Skin epidermis (tissue), 12 donors: ENCODE measurements around the gene ARHGAP27.

ENCODE experiments used
- H3K27ac ChIP-seq, 21 experiments: fragments of 200-600 bp; sonication (generic) in 11 of 21; one replicate each; pipeline ENCODE4 v1.5.0; 2020; ENCODE audit warnings: mild to moderate bottlenecking in 3 of 21, inconsistent platforms in 2 of 21, moderate library complexity in 2 of 21
- H3K4me3 ChIP-seq, 7 experiments: fragments of 200-600 bp; sonication (generic) in 2 of 7; one replicate each; pipeline ENCODE4 v1.5.0; 2020; ENCODE audit warnings: inconsistent platforms in 2 of 7, mild to moderate bottlenecking in 2 of 7, moderate library complexity in 1 of 7

Gene ARHGAP27

GRCh38 chr17:45414990-45415881, 17.4 kb downstream of the ARHGAP27 start:
- H3K4me3 ChIP-seq: no peak overlapping the region
- H3K27ac ChIP-seq: peak overlapping the region in 1 of 21 experiments; percentile 13

DNA sequence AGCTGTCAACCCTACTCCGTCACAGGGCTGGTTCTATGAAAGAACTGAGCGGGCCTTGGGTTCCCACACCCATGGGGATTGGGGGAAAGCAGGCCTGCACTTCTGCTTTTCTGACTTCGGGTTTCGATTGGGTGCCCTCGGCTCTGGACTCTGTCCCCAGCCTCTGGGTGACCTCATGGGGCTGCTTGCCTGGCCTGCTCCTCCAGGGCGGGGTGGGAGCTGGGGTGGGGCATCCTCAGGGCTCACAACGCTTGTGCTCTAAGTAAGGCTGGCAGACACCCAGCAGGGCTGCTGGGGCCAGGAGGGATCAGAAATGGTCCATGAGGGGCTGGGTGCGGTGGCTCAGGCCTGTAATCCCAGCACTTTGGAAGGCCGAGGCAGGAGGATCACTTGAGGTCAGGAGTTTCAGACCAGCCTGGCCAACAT, 19.2 kb downstream of the ARHGAP27 start:
- Histone ChIP-seq H3K4me3 (no peak overlapping the region), H3K27ac (peak overlapping the region in 3 of 21 experiments; percentile 19 to 30 (median 22))

DNA sequence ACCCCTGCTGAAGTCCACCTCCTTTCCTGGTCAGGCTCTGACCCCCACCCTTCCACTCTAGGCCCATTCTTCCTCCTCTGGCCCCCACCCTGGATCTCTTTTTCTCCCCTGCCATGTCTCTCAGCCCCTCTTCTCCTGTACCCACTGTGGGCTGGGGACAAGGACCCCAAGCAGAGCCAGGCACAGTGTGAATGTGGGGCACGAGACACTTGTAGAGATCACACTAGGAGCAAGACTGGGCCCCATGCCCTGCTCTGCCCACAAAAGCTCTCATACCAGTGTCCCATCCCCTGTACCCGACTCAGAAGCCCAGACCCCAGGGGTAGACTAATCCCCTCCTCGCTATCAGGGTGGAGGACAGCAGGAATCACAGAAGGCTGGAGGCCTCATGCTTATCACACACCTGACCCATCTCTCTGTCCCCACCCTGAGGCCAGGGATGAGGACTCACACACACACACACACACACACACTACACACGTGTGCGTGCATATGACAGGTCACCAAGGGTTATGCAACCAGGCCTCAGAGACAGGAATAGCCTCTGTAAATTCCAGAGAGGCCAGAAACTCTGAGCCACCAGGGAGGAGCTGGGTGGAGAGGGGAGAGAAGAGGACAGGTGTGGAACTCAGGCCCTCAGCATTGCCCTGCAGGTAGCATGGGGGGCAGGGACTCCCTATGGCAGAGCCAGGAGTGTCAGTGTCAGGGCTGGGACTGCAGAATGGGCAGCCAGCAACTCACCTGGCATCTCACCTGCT, 21.1 kb downstream of the ARHGAP27 start:
- Histone ChIP-seq H3K4me3 (no peak overlapping the region), H3K27ac (peak overlapping the region in 19 of 21 experiments; percentile 13 to 97 (median 86))

DNA sequence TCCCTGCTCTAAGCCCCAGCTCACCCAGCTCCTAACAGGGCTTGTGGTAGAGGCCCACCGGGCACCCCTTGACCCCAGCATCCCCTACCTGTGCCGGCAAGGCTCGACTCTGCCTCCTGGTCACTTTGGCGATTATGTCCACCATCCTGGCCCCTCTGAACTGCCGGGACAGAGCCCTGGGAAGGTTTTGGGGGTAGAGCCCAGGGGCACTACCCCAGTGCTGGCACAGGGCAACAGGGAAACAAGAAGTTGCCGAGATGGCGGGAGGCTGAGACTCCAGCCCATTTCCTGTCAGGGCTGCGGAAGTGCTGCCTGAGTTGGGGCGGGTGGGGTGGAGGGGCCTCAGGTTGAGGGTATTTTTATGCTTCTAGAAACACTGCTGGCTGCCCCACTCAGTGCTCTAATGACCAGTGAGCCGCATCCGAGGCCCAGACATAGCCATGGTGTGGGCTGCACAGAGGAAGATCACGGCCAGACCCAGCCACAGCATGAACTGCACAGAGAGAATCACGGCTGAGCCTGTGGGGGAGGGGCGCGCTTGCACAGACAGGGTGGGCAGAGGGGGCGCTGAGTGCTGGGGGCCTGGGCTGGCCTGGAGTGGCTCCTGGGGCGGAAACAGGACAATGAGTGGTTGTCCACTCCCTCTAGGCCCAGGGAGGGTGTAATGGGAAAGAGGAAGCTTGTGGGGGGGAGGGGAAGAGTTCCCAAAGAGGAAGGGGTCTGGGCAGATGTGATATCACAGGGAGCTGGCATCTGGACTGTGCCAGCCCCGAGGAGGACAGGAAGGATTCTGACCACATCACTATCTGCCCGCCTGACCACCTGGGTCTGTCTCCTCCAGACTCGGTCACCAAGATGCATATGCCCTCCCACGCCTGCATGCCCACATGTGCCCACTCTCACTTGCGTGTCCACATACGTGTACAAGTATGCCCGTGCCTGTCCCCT, 22.3 kb downstream of the ARHGAP27 start:
- peak overlapping the region; percentile 27 to 97 (median 86) for H3K27ac ChIP-seq

GRCh38 chr17:45409659-45410076, 23.0 kb downstream of the ARHGAP27 start:
- peak overlapping the region; percentile 37 to 51 (median 40) for H3K4me3 ChIP-seq

More for the DNA sequence above, 22.3 kb downstream of the ARHGAP27 start:
- peak overlapping the region; percentile 37 to 51 (median 40) for H3K4me3 ChIP-seq

DNA sequence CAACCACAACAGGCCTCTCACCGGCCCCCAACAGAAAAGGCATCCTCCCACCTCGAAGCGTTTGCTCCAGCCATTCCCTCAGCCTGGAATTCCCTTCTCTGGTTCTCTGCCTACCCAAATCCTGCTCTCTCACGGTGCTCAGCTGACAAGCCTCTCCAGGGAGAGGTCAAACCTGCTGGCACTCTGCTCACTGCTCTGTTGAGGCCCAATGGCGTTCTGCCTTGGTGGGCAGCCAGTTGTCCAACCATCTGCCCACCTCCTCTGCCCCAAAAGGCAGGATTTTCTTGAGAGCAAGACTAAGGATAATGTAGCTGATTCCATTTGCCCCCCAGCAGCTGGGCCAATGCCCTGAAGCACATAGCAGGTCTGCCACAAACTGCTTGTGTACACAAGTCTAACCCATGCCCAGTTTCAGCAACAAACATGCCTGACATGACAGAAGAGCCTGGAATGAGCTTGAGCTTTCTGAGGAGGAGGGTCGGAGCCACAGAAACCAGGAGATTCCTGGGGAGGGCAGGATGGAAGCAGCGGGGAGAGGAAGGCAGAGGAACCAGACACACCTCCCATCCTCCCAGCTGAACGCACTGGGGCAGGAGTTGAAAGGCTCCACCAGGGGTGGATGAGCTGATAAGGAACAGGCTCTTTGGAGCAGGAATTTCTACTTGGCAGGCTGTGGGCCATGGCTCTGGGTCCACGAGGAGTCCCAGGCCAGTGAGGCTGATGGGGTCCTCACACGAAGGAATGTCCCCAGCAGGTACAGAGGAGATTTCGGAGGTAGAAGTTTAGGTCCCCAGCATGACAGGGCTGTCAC, 23.9 kb downstream of the ARHGAP27 start:
- H3K4me3 ChIP-seq: peak overlapping the region; percentile 37 to 51 (median 40)
- H3K27ac ChIP-seq: peak overlapping the region in 17 of 21 experiments; percentile 8 to 97 (median 88)

More at GRCh38 chr17:45409659-45410076, 23.0 kb downstream of the ARHGAP27 start:
- H3K27ac ChIP-seq: peak overlapping the region in 20 of 21 experiments; percentile 63 to 97 (median 86)

- Histone ChIP-seq H3K4me3 (no peak overlapping the region), H3K27ac (no peak overlapping the region)
Measured at GRCh38 chr17:45406107-45406506, 26.6 kb downstream of the ARHGAP27 start.

DNA sequence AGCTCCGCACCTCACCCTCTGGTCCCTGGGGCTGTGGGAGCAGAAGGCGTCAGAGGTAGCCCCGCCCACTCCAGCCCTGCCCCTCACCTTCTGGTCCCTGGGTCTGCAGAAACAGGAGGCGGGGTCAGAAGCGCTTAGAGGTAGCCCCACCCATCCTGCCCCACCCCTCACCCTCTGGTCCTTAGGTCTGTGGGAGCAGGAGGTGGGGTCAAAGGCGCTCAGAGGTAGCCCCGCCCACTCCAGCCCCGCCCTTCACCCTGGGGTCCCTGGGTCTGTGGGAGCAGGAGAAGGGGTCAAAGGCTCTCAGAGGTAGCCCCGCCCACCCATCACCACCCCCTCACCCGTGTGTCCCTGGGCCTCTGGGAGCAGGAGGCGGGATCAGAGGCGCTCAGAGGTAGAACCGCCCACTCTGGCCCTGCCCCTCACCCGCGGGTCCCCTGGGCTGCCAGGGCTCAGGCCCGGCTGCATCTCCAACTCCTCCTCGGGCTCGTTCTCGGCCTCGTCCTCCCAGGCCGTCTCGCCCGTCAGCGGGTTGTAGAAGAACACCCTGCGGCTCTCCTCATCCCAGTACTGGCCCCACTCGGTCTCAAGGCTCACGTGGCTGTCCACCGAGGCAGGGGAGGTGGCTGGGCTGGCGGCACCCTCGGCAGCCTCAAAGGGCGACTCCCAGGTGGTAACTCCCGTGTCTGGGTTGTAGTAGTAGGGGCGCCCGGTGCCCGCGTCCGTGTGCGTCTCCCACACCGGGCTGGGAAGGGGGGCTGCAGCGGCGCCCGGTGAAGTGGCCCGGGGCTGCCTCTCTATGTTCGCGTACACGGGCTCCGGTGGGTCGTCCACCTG, 27.2 kb downstream of the ARHGAP27 start:
- Histone ChIP-seq H3K4me3 (no peak overlapping the region), H3K27ac (no peak overlapping the region)

DNA sequence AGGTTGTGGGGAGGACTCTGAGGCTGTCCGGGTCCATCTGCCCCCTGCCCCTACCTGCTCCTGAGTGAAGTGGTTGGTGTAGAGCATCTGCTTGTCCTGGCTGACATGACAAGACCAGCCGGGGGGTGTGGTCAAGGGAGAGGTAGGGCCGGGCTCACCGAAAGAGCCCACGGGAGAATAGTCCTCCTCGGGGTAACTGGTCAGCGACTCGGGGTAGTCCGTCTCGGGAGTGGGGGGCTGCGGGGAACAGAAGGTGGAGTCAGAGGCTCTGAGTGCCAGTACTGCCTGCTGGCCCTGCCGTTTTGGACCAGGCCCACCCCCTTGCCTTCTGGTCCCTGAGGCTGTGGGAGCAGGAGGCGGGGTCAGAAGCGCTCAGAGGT, 27.8 kb downstream of the ARHGAP27 start:
- no peak overlapping the region for H3K27ac ChIP-seq
- no peak overlapping the region for H3K4me3 ChIP-seq

- H3K27ac ChIP-seq: no peak overlapping the region
- no peak overlapping the region for H3K4me3 ChIP-seq
Measured at GRCh38 chr17:45403906-45404490, 28.7 kb downstream of the ARHGAP27 start.

- Histone ChIP-seq H3K4me3 (no peak overlapping the region), H3K27ac (no peak overlapping the region)
Measured at GRCh38 chr17:45402916-45403315, 29.8 kb downstream of the ARHGAP27 start.

GRCh38 chr17:45398800-45399199, 33.9 kb downstream of the ARHGAP27 start:
- H3K27ac ChIP-seq: no peak overlapping the region
- no peak overlapping the region for H3K4me3 ChIP-seq

DNA sequence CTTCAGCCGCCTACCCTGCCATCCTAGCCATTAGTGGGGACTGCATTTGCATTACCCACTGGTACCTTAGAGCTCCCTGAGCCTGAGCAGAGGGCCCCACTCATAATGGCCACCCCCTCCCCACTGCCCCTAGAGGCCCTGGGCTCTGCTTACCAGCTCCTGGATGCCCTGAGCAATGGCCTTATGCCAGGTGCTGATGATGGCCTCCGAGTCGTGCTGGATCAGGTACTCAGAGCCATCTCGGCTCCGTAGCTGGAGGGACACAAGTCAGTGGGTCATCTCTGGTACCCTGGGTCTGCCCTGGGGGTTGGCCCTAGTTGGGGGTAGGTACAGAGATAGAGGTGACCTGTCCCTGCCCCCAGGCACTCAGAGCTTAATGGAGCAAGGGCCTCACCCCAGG, 34.9 kb downstream of the ARHGAP27 start:
- Histone ChIP-seq H3K4me3 (no peak overlapping the region), H3K27ac (no peak overlapping the region)

DNA sequence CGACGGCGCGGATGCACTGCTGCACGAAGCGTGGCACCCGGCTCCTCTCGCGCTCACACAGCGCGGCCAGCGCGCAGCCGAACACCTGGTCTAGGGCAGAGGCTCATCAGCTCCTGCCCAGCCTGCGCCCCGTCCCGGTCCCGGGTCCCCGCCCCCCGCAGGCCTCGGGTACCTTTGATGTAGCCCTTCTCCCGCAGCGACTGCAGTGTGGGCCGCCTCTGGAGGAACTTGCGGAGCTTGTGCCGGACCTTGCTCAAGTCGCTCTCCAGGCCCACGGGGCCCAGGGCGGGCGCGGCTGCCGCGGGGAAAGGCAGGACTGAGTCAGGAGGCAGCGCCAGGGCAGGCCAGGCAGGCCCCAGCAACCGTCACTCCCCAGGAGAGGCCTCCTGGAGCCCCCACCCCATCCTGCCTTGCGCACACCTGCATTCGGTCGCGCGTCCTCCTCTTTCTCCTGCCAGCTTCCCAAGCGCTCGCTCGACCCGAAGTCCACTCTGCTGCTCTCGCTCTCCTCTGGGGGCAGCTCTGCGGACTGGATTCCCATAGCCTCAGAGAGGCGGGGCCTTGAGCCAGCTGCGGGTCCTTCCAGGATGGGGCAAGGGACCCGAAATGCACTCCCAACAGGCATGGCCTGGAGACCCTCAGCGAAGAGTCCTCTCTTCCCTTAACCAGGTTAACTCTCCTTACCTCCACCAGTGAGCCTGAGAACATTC, 36.0 kb downstream of the ARHGAP27 start:
- Histone ChIP-seq H3K27ac (no peak overlapping the region), H3K4me3 (no peak overlapping the region)

DNA sequence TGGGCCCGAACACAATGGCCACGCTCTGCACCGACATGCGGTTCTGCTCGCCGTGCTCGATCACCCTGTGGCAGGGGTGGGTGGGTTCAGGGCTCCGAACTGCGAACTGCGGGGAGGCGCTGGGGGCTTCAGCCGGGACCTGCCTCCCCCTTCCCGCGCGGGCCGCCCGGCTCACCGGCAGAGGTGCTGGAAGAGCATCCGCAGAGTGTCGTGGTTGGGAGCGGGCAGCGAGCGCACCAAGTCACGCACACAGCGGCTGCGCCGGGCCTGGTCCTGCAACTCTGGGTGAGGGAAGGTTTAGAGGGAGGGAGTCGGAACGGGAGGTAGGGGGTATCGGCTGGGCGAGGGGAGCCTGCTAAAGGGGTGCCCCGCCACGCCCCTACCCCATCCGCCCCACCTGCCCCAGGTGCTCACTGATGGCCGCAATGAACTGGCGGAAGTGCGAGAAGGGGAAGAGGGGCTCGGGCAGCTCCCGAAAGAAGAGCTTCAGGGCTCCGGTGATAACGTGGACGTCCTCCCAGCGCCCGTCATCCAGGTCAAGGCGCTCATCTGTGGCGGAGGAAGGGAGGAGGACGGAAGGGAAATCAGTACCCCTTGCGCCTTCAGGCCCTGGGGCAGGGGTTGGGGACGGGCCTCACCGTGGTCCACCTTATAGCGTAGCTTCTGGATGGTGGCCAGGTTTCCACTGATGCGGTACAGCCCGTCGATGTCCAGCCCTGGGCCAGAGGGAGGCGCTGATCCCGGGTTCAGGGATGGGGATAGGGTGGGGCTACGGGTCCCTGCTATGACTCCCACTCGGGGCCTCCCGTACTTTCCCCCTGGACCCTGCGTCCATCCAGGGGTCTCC, 36.9 kb downstream of the ARHGAP27 start:
- Histone ChIP-seq H3K4me3 (no peak overlapping the region), H3K27ac (no peak overlapping the region)
